Ovary (tissue), 9 donors: ENCODE data around the gene MCOLN3. TPM values are rescaled to one million over a fixed set of nuclear protein-coding genes. Genes with fewer than 3 reads are reported as not detected.

Experiments used
- DNase-seq, 5 donors: peaks; one replicate each; pipeline ENCODE4 v3.0.0-alpha.2; 2019 to 2020
- H3K27ac ChIP-seq, 2 donors: fragments of 200-600 bp; one replicate each; pipeline versions ENCODE4 v1.5.1 to v1.8.0; 2019 to 2022
- H3K27me3 ChIP-seq: fragments of 200-600 bp; one replicate; pipeline ENCODE4 v1.8.0; 2022
- H3K36me3 ChIP-seq: fragments of 200-600 bp; sonication (generic); one replicate; pipeline ENCODE4 v1.5.1; 2019
- H3K4me1 ChIP-seq: one replicate; pipeline ENCODE4 v1.8.1; 2013; ENCODE audit warnings: mild to moderate bottlenecking, moderate library complexity; ENCODE audit not compliant: insufficient read depth
- H3K4me3 ChIP-seq: fragments of 200-600 bp; sonication (generic); one replicate; pipeline ENCODE4 v1.5.1; 2017
- H3K9me3 ChIP-seq, 2 donors: fragments of 200-600 bp in 1 of 2; sonication (generic) in 1 of 2; one replicate each; pipeline versions ENCODE4 v1.5.1 to v1.8.1; 2013 to 2019; ENCODE audit warnings: mild to moderate bottlenecking in 1 of 2, moderate library complexity in 1 of 2
- EP300 ChIP-seq: sonication (generic); formaldehyde crosslinking; IDR thresholded peaks from one replicate; pipeline ENCODE4 v1.6.1; 2017; ENCODE audit warnings: antibody characterized with exemption
- POLR2A ChIP-seq: fragments of 450-650 bp; IDR thresholded peaks from one replicate; pipeline ENCODE4 v1.6.1; 2017; ENCODE audit warnings: antibody characterized with exemption, mild to moderate bottlenecking, moderate library complexity
- WGBS, 3 donors: extraction: QIAGEN DNeasy Blood & Tissue Kit in 1 of 3; methylation state at CpG; one replicate each; pipeline versions ENCODE4 v1.1.5 to v1.1.7; 2013 to 2017; 5-methylcytosine and 5-hydroxymethylcytosine counted together
- intact Hi-C, 4 donors: fragments of 100-400 bp; cut with DNase I; formaldehyde crosslinking; loops; one replicate each; pipeline versions ENCODE4 v1.11.0 to v1.15.1; 2022 to 2023
- polyA plus RNA-seq, 2 donors: library from polyadenylated mRNA; stranded (reverse); fragments of 200-250 nt in 1 of 2; fragments of 350-450 nt in 1 of 2; fragmentation: Illumina TruSeq in 1 of 2; extraction: RNeasy Lipid Tissue Mini Kit (QIAGEN cat#74804) in 1 of 2; gene quantifications; one replicate each; pipeline ENCODE4 v1.2.3, GENCODE V29; 2013 to 2014
- total RNA-seq, 7 donors: library from RNA; depleted of rRNA in 2 of 7; stranded (reverse); fragments of >200 nt in 2 of 7; fragmentation: NEBNext Ultra II Directional in 3 of 7; extraction: Animal tissue kit (Norgen Biotek cat#: 25700) in 3 of 7; gene quantifications; one replicate each; pipeline versions ENCODE4 v1.1.0 to v1.2.4, GENCODE V29; 2016 to 2023
- TF ChIP-seq, protein P1 (sequence below), 3 donors: fragments of 450-650 bp in 2 of 3; fragments of 200-600 bp in 1 of 3; IDR thresholded peaks; one replicate each; pipeline versions ENCODE4 v1.5.1 to v1.8.0; 2016 to 2022; ENCODE audit warnings: antibody characterized with exemption in 3 of 3, mild to moderate bottlenecking in 1 of 3
- donor health status: DM: no; HTN: no; CAD: no; lungs with moderate emphysema.
- donor health status: DM: no; HTN: no; CAD: no.
- donor health status: Bipolar disorder and iron deficiency.
- donor health status: DM: yes; HTN: yes; CAD: no.
- donor health status: DM: no; HTN: no; CAD: no.
- donor health status: DM: yes; HTN: yes; CAD: no.

Gene MCOLN3
- total and polyA plus RNA-seq, 9 donors, result 0.71 to 8.3 (median 3.6) TPM

DNA sequence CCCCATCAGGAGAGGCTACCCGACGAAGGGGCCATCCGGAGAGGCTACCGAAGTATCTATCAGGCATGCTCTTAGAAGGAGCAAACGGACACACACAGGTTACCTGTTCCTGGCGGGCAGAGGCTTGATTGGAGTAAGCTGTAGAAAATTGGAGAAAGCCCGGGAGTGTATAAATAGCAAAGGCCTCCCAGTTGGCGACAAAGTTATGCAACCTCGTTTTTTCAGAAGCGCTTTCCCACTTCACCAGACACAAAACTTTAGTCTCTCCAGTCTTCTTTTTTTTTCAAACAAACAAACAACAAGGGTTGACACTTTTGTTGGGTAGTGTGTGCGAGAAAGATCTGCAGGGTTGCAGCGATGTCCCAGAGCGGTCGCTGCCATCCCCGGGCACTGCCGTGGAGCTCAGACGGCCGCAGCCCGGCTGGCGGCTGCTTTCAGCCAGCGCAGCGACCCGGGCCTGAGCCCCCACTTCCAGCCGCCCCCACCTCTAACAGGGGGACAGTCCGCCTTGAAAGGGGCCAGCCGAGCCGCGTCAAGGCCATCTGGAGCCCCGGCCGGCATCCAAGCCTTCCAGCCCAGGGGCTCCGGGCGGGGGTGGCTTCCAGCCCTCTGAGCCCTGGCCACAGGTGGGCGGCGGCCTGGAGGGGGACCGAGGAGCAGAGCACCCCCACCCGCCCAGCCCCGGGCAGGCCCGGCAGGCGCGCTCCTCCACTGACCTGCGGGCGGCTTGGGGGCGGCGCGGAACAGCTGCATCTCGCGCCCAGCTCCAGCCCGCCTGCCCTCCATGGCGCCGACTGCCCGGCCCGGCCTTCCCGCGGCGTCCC lies 616 bp downstream of the MCOLN3 start:
- TF ChIP-seq POLR2A (no peak), EP300 (no peak)
- TF ChIP-seq, protein P1, sequence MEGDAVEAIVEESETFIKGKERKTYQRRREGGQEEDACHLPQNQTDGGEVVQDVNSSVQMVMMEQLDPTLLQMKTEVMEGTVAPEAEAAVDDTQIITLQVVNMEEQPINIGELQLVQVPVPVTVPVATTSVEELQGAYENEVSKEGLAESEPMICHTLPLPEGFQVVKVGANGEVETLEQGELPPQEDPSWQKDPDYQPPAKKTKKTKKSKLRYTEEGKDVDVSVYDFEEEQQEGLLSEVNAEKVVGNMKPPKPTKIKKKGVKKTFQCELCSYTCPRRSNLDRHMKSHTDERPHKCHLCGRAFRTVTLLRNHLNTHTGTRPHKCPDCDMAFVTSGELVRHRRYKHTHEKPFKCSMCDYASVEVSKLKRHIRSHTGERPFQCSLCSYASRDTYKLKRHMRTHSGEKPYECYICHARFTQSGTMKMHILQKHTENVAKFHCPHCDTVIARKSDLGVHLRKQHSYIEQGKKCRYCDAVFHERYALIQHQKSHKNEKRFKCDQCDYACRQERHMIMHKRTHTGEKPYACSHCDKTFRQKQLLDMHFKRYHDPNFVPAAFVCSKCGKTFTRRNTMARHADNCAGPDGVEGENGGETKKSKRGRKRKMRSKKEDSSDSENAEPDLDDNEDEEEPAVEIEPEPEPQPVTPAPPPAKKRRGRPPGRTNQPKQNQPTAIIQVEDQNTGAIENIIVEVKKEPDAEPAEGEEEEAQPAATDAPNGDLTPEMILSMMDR (IDR thresholded peaks at IDR 0.05), result no peak

DNA sequence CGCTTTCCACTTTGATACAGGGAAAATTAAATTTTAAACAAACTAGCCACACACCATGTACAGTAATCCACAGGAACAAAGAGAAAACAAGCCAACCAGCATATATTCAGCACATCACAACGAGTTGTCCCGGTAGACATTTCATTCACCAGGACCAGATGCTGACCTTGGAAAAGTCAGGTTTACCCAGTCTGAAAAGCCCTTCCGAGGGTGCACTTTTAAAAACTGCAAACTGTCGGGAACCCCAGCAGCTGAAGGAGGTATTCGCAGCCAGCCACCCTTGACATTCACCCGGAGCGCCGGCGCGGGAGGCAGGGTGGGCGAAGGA lies 1.2 kb downstream of the MCOLN3 start:
- TF ChIP-seq, protein P1 (IDR thresholded peaks at IDR 0.05), result no peak
- TF ChIP-seq POLR2A (no peak), EP300 (no peak)
- Histone ChIP-seq H3K27me3 (no peaks in the 10 kb centered on the region), H3K27ac (no peak overlapping the region), H3K4me3 (no peak overlapping the region), H3K4me1 (peaks cover 4% of the 10 kb centered on the region), H3K9me3 (no peaks in the 10 kb centered on the region), H3K36me3 (no peaks in the 10 kb centered on the region)
- DNase-seq, result no peak
- 31 to 43% (median 38%) methylated on average over 12 of the region's 12 CpGs for WGBS, 3 donors
- intact Hi-C loops, result no loop called here

More for the DNA sequence above, 616 bp downstream of the MCOLN3 start:
- 5 to 8% (median 6%) methylated on average over 36 to 55 of the region's 55 CpGs for WGBS, 3 donors
- H3K9me3 ChIP-seq, result no peaks in the 10 kb centered on the region
- peak overlapping the region; percentile 37 for H3K4me3 ChIP-seq
- intact Hi-C loops, result no loop called here
- no peaks in the 10 kb centered on the region for H3K36me3 ChIP-seq
- no peaks in the 10 kb centered on the region for H3K27me3 ChIP-seq
- no peak overlapping the region for H3K27ac ChIP-seq
- peak in 4 of 5 donors; percentile 16 to 50 (median 34) for DNase-seq
- peaks cover 4% of the 10 kb centered on the region for H3K4me1 ChIP-seq

DNA sequence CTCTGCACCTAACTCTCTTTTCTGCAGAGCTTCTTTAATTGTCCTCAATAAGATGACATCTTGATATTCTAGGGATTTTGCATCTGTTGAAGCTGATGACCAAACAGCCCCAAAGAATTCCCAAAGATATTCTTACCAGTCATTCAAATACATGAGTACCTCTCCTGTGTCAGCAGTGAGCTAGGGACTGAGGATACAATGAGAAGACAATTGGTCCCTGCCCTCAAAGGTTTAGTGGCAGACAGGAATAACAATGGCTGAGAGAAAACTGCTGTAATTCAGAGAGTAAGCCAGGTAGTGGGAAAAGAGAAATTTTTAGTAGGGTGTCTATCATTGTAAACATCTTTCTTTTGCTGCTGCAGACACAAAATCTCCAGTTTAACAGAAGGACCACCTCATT lies 5.9 kb downstream of the MCOLN3 start:
- Histone ChIP-seq H3K9me3 (no peaks in the 10 kb centered on the region), H3K27me3 (no peaks in the 10 kb centered on the region), H3K4me1 (peaks cover 2% of the 10 kb centered on the region), H3K4me3 (no peak overlapping the region), H3K36me3 (no peaks in the 10 kb centered on the region), H3K27ac (no peak overlapping the region)
- no peak for TF ChIP-seq POLR2A
- TF ChIP-seq, protein P1 (IDR thresholded peaks at IDR 0.05), result no peak
- TF ChIP-seq EP300, result no peak
- no peak for DNase-seq
- intact Hi-C loops, result no loop called here

- H3K4me1 ChIP-seq, result no peaks in the 10 kb centered on the region
- no peak overlapping the region for H3K4me3 ChIP-seq
- DNase-seq, result no peak
- intact Hi-C loops, result no loop called here
- H3K27ac ChIP-seq, result no peak overlapping the region
- no peaks in the 10 kb centered on the region for H3K36me3 ChIP-seq
- no peaks in the 10 kb centered on the region for H3K27me3 ChIP-seq
- H3K9me3 ChIP-seq, result no peaks in the 10 kb centered on the region
- TF ChIP-seq EP300, result no peak
- TF ChIP-seq, protein P1 (IDR thresholded peaks at IDR 0.05), result no peak
- TF ChIP-seq POLR2A, result no peak
- 92 to 95% (median 92%) methylated on average over 5 of the region's 5 CpGs for WGBS, 3 donors
Observed at GRCh38 chr1:85041793-85042192, 6.5 kb downstream of the MCOLN3 start.
